Activated T-helper 1 cell treated with Interleukin-2 at 50 U/mL for 16 hours (primary cell): Measurements from ENCODE around the gene NOC2L.
"Not testable (repeated sequence)": the region's sequence is repeated elsewhere in the genome, so short reads cannot be mapped to it uniquely, and the experiment has no call there.

Experiments
- DNase-seq: peaks from one replicate; pipeline ENCODE4 v3.0.0-alpha.2; 2020; ENCODE audit warnings: low read depth

NOC2L gene

GRCh38 chr1:962381-963300 is 3.6 kb upstream of the NOC2L start:
- no peak for DNase-seq

- no peak for DNase-seq
Observed at GRCh38 chr1:961132-961669, 2.1 kb upstream of the NOC2L start.

- DNase-seq: peak; percentile 64
Observed at GRCh38 chr1:960363-961131, 1.5 kb upstream of the NOC2L start, which contains the start of gene KLHL17. Gene KLHL17 (plus strand): TSS chr1:960584. CDS start chr1:960694, 110 bp downstream.

- no peak for DNase-seq
Observed at GRCh38 chr1:959731-960362, 791 bp upstream of the NOC2L start.

GRCh38 chr1:956636-957035 is 2.4 kb downstream of the NOC2L start:
- DNase-seq: no peak

- no peak for DNase-seq
Observed at GRCh38 chr1:955474-955873, 3.6 kb downstream of the NOC2L start.

GRCh38 chr1:954927-955326 is 4.1 kb downstream of the NOC2L start:
- DNase-seq: no peak

- no peak for DNase-seq
Observed at GRCh38 chr1:953524-954320, 5.3 kb downstream of the NOC2L start.

- no peak for DNase-seq
Observed at GRCh38 chr1:952603-953002, 6.5 kb downstream of the NOC2L start.

- DNase-seq: no peak
Observed at GRCh38 chr1:952201-952600, 6.9 kb downstream of the NOC2L start.

- DNase-seq: no peak
Observed at GRCh38 chr1:951364-951763, 7.7 kb downstream of the NOC2L start.

- no peak for DNase-seq
Observed at GRCh38 chr1:950881-951280, 8.2 kb downstream of the NOC2L start.

GRCh38 chr1:950268-950667 is 8.8 kb downstream of the NOC2L start:
- no peak for DNase-seq

GRCh38 chr1:947958-948357 is 11.1 kb downstream of the NOC2L start:
- DNase-seq: no peak

GRCh38 chr1:946811-947210 is 12.2 kb downstream of the NOC2L start:
- not testable (repeated sequence) for DNase-seq

GRCh38 chr1:945688-946556 is 13.1 kb downstream of the NOC2L start:
- no peak for DNase-seq

GRCh38 chr1:944341-945325 is 14.4 kb downstream of the NOC2L start:
- no peak for DNase-seq

- no peak for DNase-seq
Observed at GRCh38 chr1:943545-944340, 15.3 kb downstream of the NOC2L start.
